VCaP (cell line): ENCODE data around the gene STAT4.

Experiments used
- H3K27ac ChIP-seq: fragments of 450-650 bp; 2 replicates; pipeline ENCODE4 v1.5.1; 2017
- TF ChIP-seq, protein P1 (sequence below): fragments of 450-650 bp; conservative IDR thresholded peaks from 2 replicates; pipeline ENCODE4 v1.5.1; 2017; ENCODE audit warnings: mild to moderate bottlenecking, moderate library complexity

STAT4 gene

GRCh38 chr2:190988910-190989309, 161.9 kb downstream of the STAT4 start:
- TF ChIP-seq, protein P1, sequence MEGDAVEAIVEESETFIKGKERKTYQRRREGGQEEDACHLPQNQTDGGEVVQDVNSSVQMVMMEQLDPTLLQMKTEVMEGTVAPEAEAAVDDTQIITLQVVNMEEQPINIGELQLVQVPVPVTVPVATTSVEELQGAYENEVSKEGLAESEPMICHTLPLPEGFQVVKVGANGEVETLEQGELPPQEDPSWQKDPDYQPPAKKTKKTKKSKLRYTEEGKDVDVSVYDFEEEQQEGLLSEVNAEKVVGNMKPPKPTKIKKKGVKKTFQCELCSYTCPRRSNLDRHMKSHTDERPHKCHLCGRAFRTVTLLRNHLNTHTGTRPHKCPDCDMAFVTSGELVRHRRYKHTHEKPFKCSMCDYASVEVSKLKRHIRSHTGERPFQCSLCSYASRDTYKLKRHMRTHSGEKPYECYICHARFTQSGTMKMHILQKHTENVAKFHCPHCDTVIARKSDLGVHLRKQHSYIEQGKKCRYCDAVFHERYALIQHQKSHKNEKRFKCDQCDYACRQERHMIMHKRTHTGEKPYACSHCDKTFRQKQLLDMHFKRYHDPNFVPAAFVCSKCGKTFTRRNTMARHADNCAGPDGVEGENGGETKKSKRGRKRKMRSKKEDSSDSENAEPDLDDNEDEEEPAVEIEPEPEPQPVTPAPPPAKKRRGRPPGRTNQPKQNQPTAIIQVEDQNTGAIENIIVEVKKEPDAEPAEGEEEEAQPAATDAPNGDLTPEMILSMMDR, result no peak

GRCh38 chr2:190987938-190988337, 162.9 kb downstream of the STAT4 start:
- no peak overlapping the region for H3K27ac ChIP-seq
- TF ChIP-seq, protein P1, result no peak

More at GRCh38 chr2:190988910-190989309, 161.9 kb downstream of the STAT4 start:
- no peak overlapping the region for H3K27ac ChIP-seq

DNA sequence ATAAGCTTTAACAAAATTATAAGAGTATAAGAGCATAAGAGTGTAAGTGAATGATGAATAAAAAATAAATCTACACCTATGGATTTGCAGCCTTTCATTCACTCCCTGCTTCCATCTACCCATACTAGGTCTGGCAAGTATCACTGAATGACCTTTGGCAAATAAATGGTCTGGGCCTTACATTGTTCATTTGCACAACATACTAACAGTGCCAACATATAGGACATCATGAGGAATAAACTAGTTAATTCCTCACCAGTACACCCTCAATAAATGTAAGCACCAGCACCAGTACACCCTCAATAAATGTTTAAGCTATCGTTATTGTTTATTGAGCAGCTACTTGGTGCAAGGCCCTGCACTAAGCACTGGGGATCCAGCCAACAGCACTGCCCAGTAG, 163.7 kb downstream of the STAT4 start:
- TF ChIP-seq, protein P1, result no peak
- H3K27ac ChIP-seq, result no peak overlapping the region

- H3K27ac ChIP-seq, result no peak overlapping the region
- TF ChIP-seq, protein P1, result no peak
Measured at GRCh38 chr2:190986221-190986953, 164.4 kb downstream of the STAT4 start.

GRCh38 chr2:190984595-190984994, 166.2 kb downstream of the STAT4 start:
- H3K27ac ChIP-seq, result no peak overlapping the region
- TF ChIP-seq, protein P1, result no peak

DNA sequence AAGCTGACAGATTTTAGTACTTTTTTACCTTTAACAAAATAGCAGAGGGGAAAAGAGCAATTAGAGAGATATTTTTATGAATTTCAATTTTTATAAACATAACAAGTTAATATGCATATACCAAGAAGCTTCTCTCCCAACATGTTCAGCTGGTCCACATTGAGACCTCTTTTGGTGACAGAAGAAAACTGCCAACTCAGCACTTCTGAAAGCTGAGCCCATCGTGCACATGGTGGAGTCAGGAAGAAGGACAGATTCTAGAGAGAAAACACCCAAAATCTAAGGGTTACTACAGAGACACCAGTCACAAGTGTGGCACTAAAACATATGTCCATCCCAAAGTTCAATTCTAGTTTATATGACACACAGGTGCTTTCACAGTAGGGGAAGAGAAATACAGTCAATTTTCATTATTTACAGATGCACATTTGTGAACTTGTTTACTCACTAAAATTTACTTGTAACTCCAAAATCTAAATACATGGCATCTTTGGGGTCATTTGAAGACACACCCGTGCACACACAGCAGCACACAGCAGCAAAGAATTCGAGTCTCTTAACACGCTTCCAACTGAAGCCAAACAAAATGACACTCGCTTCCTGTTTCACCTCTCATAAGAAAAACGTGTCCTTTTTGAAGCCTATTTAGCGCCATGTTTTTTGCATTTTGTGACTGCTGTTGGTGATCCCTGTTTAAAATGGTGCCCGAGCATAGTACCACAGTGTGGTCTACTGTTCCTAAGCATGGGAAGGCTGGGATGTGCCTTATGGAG, 168.3 kb downstream of the STAT4 start:
- TF ChIP-seq, protein P1, result no peak
- peak overlapping the region; percentile 93; the same call in 1 of the 2 replicates for H3K27ac ChIP-seq

DNA sequence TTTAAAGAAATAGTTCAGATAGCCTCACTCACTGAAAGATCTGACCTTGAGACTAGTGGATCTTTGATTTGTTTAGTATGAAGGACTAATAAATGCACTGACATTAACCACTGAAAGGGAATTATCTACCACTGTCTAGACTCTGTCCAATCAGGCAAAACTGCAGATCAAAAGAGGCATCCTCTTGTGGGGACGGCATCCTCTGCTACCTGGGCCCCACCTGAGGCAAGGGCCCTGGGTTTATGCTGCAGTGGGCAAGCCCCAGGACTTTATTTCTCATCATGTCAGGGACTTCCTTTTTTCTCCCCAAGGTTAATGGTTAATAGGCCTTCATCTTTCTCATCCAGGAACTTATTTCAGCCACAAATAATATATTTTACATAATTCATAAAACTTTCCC, 169.1 kb downstream of the STAT4 start:
- TF ChIP-seq, protein P1, result no peak
- H3K27ac ChIP-seq, result peak overlapping the region; percentile 93
